Prostate gland (tissue), 2 donors: Measurements from ENCODE around the gene KIF11. TPM values are rescaled to one million over a fixed set of nuclear protein-coding genes. Genes with fewer than 3 reads are reported as not detected.

Source experiments
- DNase-seq: peaks from one replicate; pipeline ENCODE4 v3.0.0-alpha.2; 2019; ENCODE audit warnings: low spot score
- H3K27ac ChIP-seq, 2 donors: fragments of 200-600 bp; sonication (generic); 2 replicates each; pipeline ENCODE4 v1.5.1; 2017 to 2019
- H3K27me3 ChIP-seq: fragments of 200-600 bp; sonication (generic); replicated peaks from 2 replicates; pipeline ENCODE4 v1.5.1; 2019; ENCODE audit not compliant: insufficient read depth
- H3K36me3 ChIP-seq, 2 donors: fragments of 200-600 bp; sonication (generic); 1 replicate in 1 of 2; 2 replicates in 1 of 2; pipeline versions ENCODE4 v1.5.1 to v1.8.1; 2017 to 2019
- H3K4me1 ChIP-seq: fragments of 200-600 bp; sonication (generic); replicated peaks from 2 replicates; pipeline ENCODE4 v1.5.1; 2019
- H3K4me3 ChIP-seq, 2 donors: fragments of 200-600 bp; sonication (generic); 2 replicates each; pipeline ENCODE4 v1.5.1; 2017 to 2019
- H3K9me3 ChIP-seq: fragments of 200-600 bp; sonication (generic); 2 replicates; pipeline ENCODE4 v1.5.1; 2017
- CTCF ChIP-seq, 4 experiments: fragments of 200-600 bp in 2 of 4; fragments of 450-650 bp in 2 of 4; sonication (generic) in 2 of 4; IDR thresholded peaks; 1 replicate in 3 of 4; 2 replicates in 1 of 4; pipeline ENCODE4 v1.5.1; 2016 to 2019; ENCODE audit warnings: antibody characterized with exemption in 4 of 4, mild to moderate bottlenecking in 2 of 4, moderate library complexity in 2 of 4
- POLR2A ChIP-seq: fragments of 450-650 bp; IDR thresholded peaks from one replicate; pipeline ENCODE4 v1.6.1; 2016; ENCODE audit warnings: antibody characterized with exemption, mild to moderate bottlenecking
- POLR2AphosphoS5 ChIP-seq: sonication (generic); formaldehyde crosslinking; IDR thresholded peaks from one replicate; pipeline ENCODE4 v1.6.1; 2017; ENCODE audit warnings: antibody characterized with exemption
- WGBS: methylation state at CpG from one replicate; pipeline ENCODE4 v1.1.5; 2018; 5-methylcytosine and 5-hydroxymethylcytosine counted together
- intact Hi-C: fragments of 100-400 bp; cut with DNase I; formaldehyde crosslinking; loops from one replicate; pipeline ENCODE4 v1.14.2; 2022
- total RNA-seq, 2 donors: library from RNA; depleted of rRNA; stranded (reverse); fragments of >200 nt; gene quantifications; one replicate each; pipeline ENCODE4 v1.1.0, GENCODE V29; 2016

Gene KIF11
- total RNA-seq, 2 donors from 2014 or later: 3.0 to 5.5 TPM

GRCh38 chr10:92667078-92667477 is 74.1 kb downstream of the KIF11 start:
- Histone ChIP-seq H3K4me1 (no peaks in the 10 kb centered on the region), H3K27me3 (no peaks in the 10 kb centered on the region), H3K9me3 (no peaks in the 10 kb centered on the region), H3K27ac (no peak overlapping the region), H3K4me3 (no peak overlapping the region), H3K36me3 (no peaks in the 10 kb centered on the region)
- TF ChIP-seq CTCF (IDR thresholded peaks at IDR 0.05) (no peak), POLR2AphosphoS5 (no peak), POLR2A (no peak)
- intact Hi-C loops: no loop called here
- 96% methylated on average over 6 of the region's 6 CpGs for whole genome bisulfite sequencing
- no peak for DNase-seq

DNA sequence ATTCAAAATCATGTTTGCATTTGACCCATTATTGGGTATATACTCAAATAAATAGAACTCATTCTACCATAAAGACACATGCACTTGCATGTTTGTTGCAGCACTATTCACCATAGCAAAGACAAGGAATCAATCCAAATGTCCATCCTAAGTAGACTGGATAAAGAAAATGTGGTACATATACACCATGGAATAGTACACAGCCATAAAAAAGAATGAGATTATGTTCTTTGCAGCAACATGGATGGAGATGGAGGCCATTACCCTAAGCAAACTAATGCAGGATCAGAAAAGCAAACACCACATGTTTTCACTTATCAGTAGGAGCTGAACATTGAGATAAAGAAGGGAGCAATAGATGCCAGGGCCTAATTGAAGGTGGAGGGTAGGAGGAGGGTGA is 84.8 kb downstream of the KIF11 start:
- TF ChIP-seq POLR2AphosphoS5 (no peak), CTCF (IDR thresholded peaks at IDR 0.05) (no peak), POLR2A (no peak)
- Histone ChIP-seq H3K36me3 (no peaks in the 10 kb centered on the region), H3K9me3 (no peaks in the 10 kb centered on the region), H3K27me3 (no peaks in the 10 kb centered on the region), H3K4me3 (no peak overlapping the region), H3K27ac (no peak overlapping the region), H3K4me1 (no peaks in the 10 kb centered on the region)
- DNase-seq: no peak
- intact Hi-C loops: no loop called here

GRCh38 chr10:92678206-92678605 is 85.3 kb downstream of the KIF11 start:
- 90% methylated on average over 5 of the region's 5 CpGs for WGBS
- intact Hi-C loops: no loop called here
- DNase-seq: no peak
- H3K9me3 ChIP-seq: no peaks in the 10 kb centered on the region
- no peaks in the 10 kb centered on the region for H3K4me1 ChIP-seq
- TF ChIP-seq POLR2A: no peak
- no peak for TF ChIP-seq POLR2AphosphoS5
- no peak overlapping the region for H3K4me3 ChIP-seq
- H3K27me3 ChIP-seq: no peaks in the 10 kb centered on the region
- no peaks in the 10 kb centered on the region for H3K36me3 ChIP-seq
- H3K27ac ChIP-seq: no peak overlapping the region

GRCh38 chr10:92681306-92681834 is 88.4 kb downstream of the KIF11 start:
- H3K4me1 ChIP-seq: no peaks in the 10 kb centered on the region
- no peaks in the 10 kb centered on the region for H3K9me3 ChIP-seq
- no peak overlapping the region for H3K4me3 ChIP-seq
- no peak overlapping the region for H3K27ac ChIP-seq
- 90% methylated on average over 2 of the region's 2 CpGs for WGBS
- H3K36me3 ChIP-seq: no peaks in the 10 kb centered on the region
- DNase-seq: no peak
- intact Hi-C loops: no loop called here
- TF ChIP-seq POLR2AphosphoS5 (no peak), POLR2A (no peak), CTCF (IDR thresholded peaks at IDR 0.05) (no peak)
- no peaks in the 10 kb centered on the region for H3K27me3 ChIP-seq

GRCh38 chr10:92688573-92688926 is 95.6 kb downstream of the KIF11 start:
- Histone ChIP-seq H3K27ac (peak overlapping the region in 1 of 2 donors; percentile 77), H3K36me3 (no peaks in the 10 kb centered on the region), H3K4me3 (peak overlapping the region; percentile 50 to 65), H3K4me1 (no peaks in the 10 kb centered on the region), H3K9me3 (no peaks in the 10 kb centered on the region), H3K27me3 (no peaks in the 10 kb centered on the region)
- no peak for TF ChIP-seq POLR2AphosphoS5
- WGBS: 58% methylated on average over 5 of the region's 5 CpGs
- DNase-seq: no peak
- intact Hi-C loops: no loop called here

DNA sequence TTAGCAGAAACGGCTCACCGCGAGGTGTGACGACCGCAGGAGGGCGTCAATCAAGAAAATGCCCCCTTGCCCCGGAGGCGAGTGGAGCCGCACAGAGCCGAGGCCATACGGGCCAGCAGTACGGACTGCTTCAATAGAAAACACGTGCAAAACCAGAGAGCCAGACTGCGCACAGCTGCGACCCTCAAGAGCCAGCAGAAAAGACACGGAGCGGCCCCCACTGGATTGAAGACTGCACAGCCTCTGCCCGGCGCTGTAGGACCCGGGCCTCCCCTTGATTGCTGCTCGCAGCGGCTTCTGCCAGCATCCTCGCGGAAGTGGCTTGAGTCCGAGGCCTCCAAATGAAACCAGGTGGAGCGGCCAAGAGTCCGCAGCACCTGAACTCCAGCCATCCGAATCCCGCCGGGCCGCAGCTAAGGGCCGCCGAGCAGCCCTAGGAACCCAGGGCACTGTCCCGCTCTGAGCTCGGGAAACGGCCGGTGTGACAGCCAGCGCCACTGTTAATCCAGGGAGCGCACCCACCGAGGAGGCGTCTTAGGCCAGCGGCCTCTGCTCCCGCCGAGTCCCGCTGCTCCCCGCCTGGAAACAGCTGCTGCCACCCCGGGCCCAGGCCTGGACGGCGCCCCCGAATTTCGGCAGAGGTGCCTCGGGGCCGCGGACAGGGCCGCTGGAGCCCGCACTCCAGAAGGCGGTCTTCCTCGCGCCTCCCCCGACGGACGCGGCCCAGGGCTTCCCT is 96.2 kb downstream of the KIF11 start:
- Histone ChIP-seq H3K27ac (peak overlapping the region; percentile 73 to 77), H3K36me3 (no peaks in the 10 kb centered on the region), H3K9me3 (no peaks in the 10 kb centered on the region), H3K27me3 (no peaks in the 10 kb centered on the region), H3K4me3 (peak overlapping the region; percentile 50 to 65), H3K4me1 (no peaks in the 10 kb centered on the region)
- peak; percentile 24 for DNase-seq
- 6% methylated on average over 34 of the region's 63 CpGs for WGBS
- no peak for TF ChIP-seq POLR2AphosphoS5
- TF ChIP-seq CTCF (IDR thresholded peaks at IDR 0.05): no peak
- no peak for TF ChIP-seq POLR2A
- intact Hi-C loops: no loop called here
